RWPE1 (cell line): ENCODE data around the gene F8A1.
"Not testable (repeated sequence)": the region's sequence is repeated elsewhere in the genome, so short reads cannot be mapped to it uniquely, and the experiment has no call there.

Experiments
- CTCF ChIA-PET: fragments of 350-600 bp; sonication (Branson Sonifier 250); formaldehyde crosslinking; extraction: SDS; loops from one replicate; lab custom pipeline; 2021; lab: Yijun Ruan, JAX
- POLR2A ChIA-PET: fragments of 400-600 bp; formaldehyde crosslinking; extraction: SDS; loops from one replicate; lab custom pipeline; 2020; ENCODE audit warnings: antibody characterized with exemption; ENCODE audit not compliant: low non-redundant PET; lab: Yijun Ruan, JAX
- DNase-seq: peaks from one replicate; pipeline ENCODE4 v3.0.0; 2012; ENCODE audit warnings: low spot score
- H3K27ac ChIP-seq: fragments of 450-650 bp; 2 replicates; pipeline ENCODE4 v1.5.1; 2017
- CTCF ChIP-seq: fragments of 450-650 bp; conservative IDR thresholded peaks from 2 replicates; pipeline ENCODE4 v1.5.1; 2017; ENCODE audit warnings: low read depth, mild to moderate bottlenecking

F8A1 gene

GRCh38 chrX:154886069-154886788, at the start of gene F8A1:
Gene F8A1, plus strand, starts transcription at chrX:154886355. Its CDS starts 20 bp downstream, at chrX:154886375.
- H3K27ac ChIP-seq, DNase-seq, POLR2A ChIA-PET, CTCF ChIA-PET: not testable (repeated sequence)

GRCh38 chrX:154840856-154841255, 45.3 kb upstream of the F8A1 start:
- no peak; the same call in none of the 2 replicates for TF ChIP-seq CTCF
- H3K27ac ChIP-seq = no peak overlapping the region
- POLR2A ChIA-PET = no interaction called here
- DNase-seq = peak; percentile 8
- CTCF ChIA-PET = no interaction called here

GRCh38 chrX:154850957-154851611, 35.1 kb upstream of the F8A1 start:
- no peak for TF ChIP-seq CTCF
- ChIA-PET CTCF (no interaction called here), POLR2A (no interaction called here)
- no peak overlapping the region for H3K27ac ChIP-seq
- DNase-seq = no peak

GRCh38 chrX:154855256-154855655, 30.9 kb upstream of the F8A1 start:
- CTCF ChIA-PET = no interaction called here
- POLR2A ChIA-PET = no interaction called here
- no peak overlapping the region for H3K27ac ChIP-seq
- DNase-seq = no peak
- TF ChIP-seq CTCF = no peak

- DNase-seq, POLR2A ChIA-PET, H3K27ac ChIP-seq, CTCF ChIA-PET: not testable (repeated sequence)
Observed at GRCh38 chrX:154868522-154868921, 17.6 kb upstream of the F8A1 start.

- CTCF ChIA-PET = interaction anchor here (0.6 kb wide), 1 partner anchor 781 kb away, joined by 4 read pairs; no protein-coding TSS in a partner anchor
- POLR2A ChIA-PET = no interaction called here
- H3K27ac ChIP-seq = no peak overlapping the region
- no peak for DNase-seq
- TF ChIP-seq CTCF = no peak
Observed at GRCh38 chrX:154873329-154873728, 12.8 kb upstream of the F8A1 start.

GRCh38 chrX:154884069-154884468, 2.1 kb upstream of the F8A1 start:
- CTCF ChIA-PET, DNase-seq, H3K27ac ChIP-seq, POLR2A ChIA-PET: not testable (repeated sequence)

GRCh38 chrX:154885057-154885456, 1.1 kb upstream of the F8A1 start:
- POLR2A ChIA-PET, H3K27ac ChIP-seq, DNase-seq, CTCF ChIA-PET: not testable (repeated sequence)

- H3K27ac ChIP-seq, POLR2A ChIA-PET, DNase-seq, CTCF ChIA-PET: not testable (repeated sequence)
Observed at GRCh38 chrX:154885549-154885948, 606 bp upstream of the F8A1 start.

GRCh38 chrX:154886789-154887221, 650 bp downstream of the F8A1 start:
- POLR2A ChIA-PET, DNase-seq, H3K27ac ChIP-seq, CTCF ChIA-PET: not testable (repeated sequence)
